ENCODE results near the gene TSC22D1. TPM values are rescaled to one million over a fixed set of nuclear protein-coding genes. Genes with fewer than 3 reads are reported as not detected.

TSC22D1 gene
- total RNA-seq, 1 donor from 2014 or later: 18.6 TPM

DNA sequence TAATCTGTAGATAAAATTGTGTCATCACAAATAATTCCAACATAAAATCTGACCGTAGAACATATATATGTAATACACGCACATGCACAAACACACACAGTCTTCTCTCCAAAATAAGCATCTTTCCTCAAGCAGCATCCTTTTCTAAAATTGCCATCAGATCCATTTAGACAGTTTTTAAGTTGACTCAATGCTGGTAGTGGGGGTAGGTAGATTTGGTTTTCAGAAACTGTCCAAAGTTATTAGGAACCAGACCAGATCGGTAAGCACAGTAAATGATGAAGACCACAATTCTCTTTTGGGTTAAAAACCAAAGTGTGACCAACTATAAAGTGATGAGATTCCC is 137.9 kb downstream of the TSC22D1 start:
- ChIA-PET POLR2A (no interaction called here), CTCF (interaction anchor here (1.2 to 7.9 kb wide), 10 partner anchors 10 to 534 kb away, joined by 3 to 103 read pairs (median 8); no protein-coding TSS in a partner anchor)
- ATAC-seq (ENCODE audit: low read depth): no peak
- DNase-seq: no peak
- peaks cover 12% of the 10 kb centered on the region for H3K27me3 Mint-ChIP-seq
- peaks cover 28% of the 10 kb centered on the region for H3K4me1 Mint-ChIP-seq
- no peak overlapping the region for H3K4me3 Mint-ChIP-seq
- TF ChIP-seq, protein P1, sequence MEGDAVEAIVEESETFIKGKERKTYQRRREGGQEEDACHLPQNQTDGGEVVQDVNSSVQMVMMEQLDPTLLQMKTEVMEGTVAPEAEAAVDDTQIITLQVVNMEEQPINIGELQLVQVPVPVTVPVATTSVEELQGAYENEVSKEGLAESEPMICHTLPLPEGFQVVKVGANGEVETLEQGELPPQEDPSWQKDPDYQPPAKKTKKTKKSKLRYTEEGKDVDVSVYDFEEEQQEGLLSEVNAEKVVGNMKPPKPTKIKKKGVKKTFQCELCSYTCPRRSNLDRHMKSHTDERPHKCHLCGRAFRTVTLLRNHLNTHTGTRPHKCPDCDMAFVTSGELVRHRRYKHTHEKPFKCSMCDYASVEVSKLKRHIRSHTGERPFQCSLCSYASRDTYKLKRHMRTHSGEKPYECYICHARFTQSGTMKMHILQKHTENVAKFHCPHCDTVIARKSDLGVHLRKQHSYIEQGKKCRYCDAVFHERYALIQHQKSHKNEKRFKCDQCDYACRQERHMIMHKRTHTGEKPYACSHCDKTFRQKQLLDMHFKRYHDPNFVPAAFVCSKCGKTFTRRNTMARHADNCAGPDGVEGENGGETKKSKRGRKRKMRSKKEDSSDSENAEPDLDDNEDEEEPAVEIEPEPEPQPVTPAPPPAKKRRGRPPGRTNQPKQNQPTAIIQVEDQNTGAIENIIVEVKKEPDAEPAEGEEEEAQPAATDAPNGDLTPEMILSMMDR (IDR thresholded peaks at IDR 0.05): no peak
- intact Hi-C loops (cut with micrococcal nuclease): loop anchor here (1.0 to 10.0 kb wide), 3 partner anchors 388 to 1463 kb away; no protein-coding TSS in a partner anchor
- no peak overlapping the region for H3K27ac Mint-ChIP-seq
- no peaks in the 10 kb centered on the region for H3K36me3 Mint-ChIP-seq (ENCODE audit: low read depth)
- no peaks in the 10 kb centered on the region for H3K9me3 Mint-ChIP-seq

- POLR2A ChIA-PET: interaction anchor here (0.6 to 1.0 kb wide), 3 partner anchors 194 to 320 kb away, joined by 4 read pairs; no protein-coding TSS in a partner anchor
- intact Hi-C loops (cut with micrococcal nuclease): loop anchor here (1.0 to 10.0 kb wide), 5 partner anchors 194 to 1463 kb away; no protein-coding TSS in a partner anchor
- no peaks in the 10 kb centered on the region for H3K9me3 Mint-ChIP-seq
- CTCF ChIA-PET: interaction anchor here (0.7 to 7.9 kb wide), 11 partner anchors 9 to 534 kb away, joined by 3 to 103 read pairs (median 8); no protein-coding TSS in a partner anchor
- TF ChIP-seq, protein P1 (IDR thresholded peaks at IDR 0.05): no peak
- peaks cover 12% of the 10 kb centered on the region for H3K27me3 Mint-ChIP-seq
- H3K4me3 Mint-ChIP-seq: peak overlapping the region; percentile 85
- peaks cover 28% of the 10 kb centered on the region for H3K4me1 Mint-ChIP-seq
- ATAC-seq (ENCODE audit: low read depth): peak; percentile 15
- peak overlapping the region; percentile 28 for H3K27ac Mint-ChIP-seq
- DNase-seq: no peak
- H3K36me3 Mint-ChIP-seq (ENCODE audit: low read depth): no peaks in the 10 kb centered on the region
Observed at GRCh38 chr13:44437356-44438233, 138.5 kb downstream of the TSC22D1 start.

- POLR2A ChIA-PET: interaction anchor here (0.6 to 1.0 kb wide), 3 partner anchors 194 to 319 kb away, joined by 4 read pairs; no protein-coding TSS in a partner anchor
Observed at GRCh38 chr13:44436589-44437337, 139.4 kb downstream of the TSC22D1 start.

GRCh38 chr13:44435919-44436510 is 140.1 kb downstream of the TSC22D1 start:
- ChIA-PET CTCF (interaction anchor here (1.1 to 7.9 kb wide), 8 partner anchors 33 to 532 kb away, joined by 3 to 103 read pairs (median 13); no protein-coding TSS in a partner anchor), POLR2A (interaction anchor here (1.2 kb wide), 1 partner anchor 557 kb away, joined by 12 read pairs; the partner anchor contains the start of genes CCDC122 and LACC1)
- Mint-ChIP-seq H3K27me3 (peaks cover 10% of the 10 kb centered on the region), H3K9me3 (no peaks in the 10 kb centered on the region), H3K4me3 (peak overlapping the region; percentile 85), H3K27ac (peak overlapping the region; percentile 69), H3K36me3 (ENCODE audit: low read depth) (no peaks in the 10 kb centered on the region), H3K4me1 (peaks cover 28% of the 10 kb centered on the region)
- DNase-seq: no peak
- ATAC-seq (ENCODE audit: low read depth): no peak
- TF ChIP-seq, protein P1 (IDR thresholded peaks at IDR 0.05): no peak
- intact Hi-C loops (cut with micrococcal nuclease): loop anchor here (1.0 to 10.0 kb wide), 8 partner anchors 141 to 1461 kb away; partner anchors contain the start of genes CCDC122, GPALPP1, LACC1 and NUFIP1

More at GRCh38 chr13:44436589-44437337, 139.4 kb downstream of the TSC22D1 start:
- ATAC-seq (ENCODE audit: low read depth) (peak; percentile 45), DNase-seq (peak; percentile 39)
- CTCF ChIA-PET: interaction anchor here (1.1 to 7.9 kb wide), 8 partner anchors 32 to 533 kb away, joined by 3 to 103 read pairs (median 13); no protein-coding TSS in a partner anchor
- Mint-ChIP-seq H3K36me3 (ENCODE audit: low read depth) (no peaks in the 10 kb centered on the region), H3K27me3 (peaks cover 12% of the 10 kb centered on the region), H3K4me1 (peaks cover 28% of the 10 kb centered on the region), H3K9me3 (no peaks in the 10 kb centered on the region), H3K4me3 (peak overlapping the region; percentile 85), H3K27ac (no peak overlapping the region)
- intact Hi-C loops (cut with micrococcal nuclease): loop anchor here (1.0 to 10.0 kb wide), 3 partner anchors 193 to 1462 kb away; no protein-coding TSS in a partner anchor
- TF ChIP-seq, protein P1 (IDR thresholded peaks at IDR 0.05): no peak

Data from activated B cell treated with CpG ODN at 0.5 μM for 24 hours (primary cell).